HG02759 (cell line): Measurements from ENCODE around the gene HIGD1B.
"Not testable (repeated sequence)": the region's sequence is repeated elsewhere in the genome, so short reads cannot be mapped to it uniquely, and the experiment has no call there.

Experiments used
- ATAC-seq: cut with Tn5 transposase; IDR thresholded peaks from one replicate; pipeline ENCODE4 v1.9.1; 2021; ENCODE audit warnings: mild to moderate bottlenecking, moderate library complexity; ENCODE audit not compliant: unreplicated experiment

HIGD1B gene

GRCh38 chr17:44847586-44847985 is at the start of gene HIGD1B:
TSS of gene HIGD1B (plus strand) at chr17:44847883. CDS start at chr17:44848153, 270 bp downstream.
- no peak for ATAC-seq

GRCh38 chr17:44798356-44798755 is 49.3 kb upstream of the HIGD1B start:
- no peak for ATAC-seq

- no peak for ATAC-seq
These were observed 45.8 kb upstream of the HIGD1B start for GRCh38 chr17:44801880-44802279.

GRCh38 chr17:44804302-44805089 is 43.2 kb upstream of the HIGD1B start:
- ATAC-seq = no peak

GRCh38 chr17:44807093-44807816 is 40.4 kb upstream of the HIGD1B start:
- no peak for ATAC-seq

- no peak for ATAC-seq
These were observed 39.9 kb upstream of the HIGD1B start for GRCh38 chr17:44807817-44808155.

- no peak for ATAC-seq
These were observed 39.5 kb upstream of the HIGD1B start for GRCh38 chr17:44808156-44808555.

GRCh38 chr17:44808656-44809388 is 38.9 kb upstream of the HIGD1B start:
- not testable (repeated sequence) for ATAC-seq

GRCh38 chr17:44812263-44812662 is 35.4 kb upstream of the HIGD1B start:
- ATAC-seq = no peak

GRCh38 chr17:44818508-44818907 is 29.2 kb upstream of the HIGD1B start:
- not testable (repeated sequence) for ATAC-seq

- no peak for ATAC-seq
These were observed 27.0 kb upstream of the HIGD1B start for GRCh38 chr17:44820631-44821212.

GRCh38 chr17:44825236-44825635 is 22.4 kb upstream of the HIGD1B start:
- not testable (repeated sequence) for ATAC-seq

GRCh38 chr17:44826123-44826790 is 21.4 kb upstream of the HIGD1B start:
- ATAC-seq = no peak

GRCh38 chr17:44827863-44828262 is 19.8 kb upstream of the HIGD1B start:
- ATAC-seq = no peak

GRCh38 chr17:44828919-44829522 is 18.7 kb upstream of the HIGD1B start:
- ATAC-seq = no peak

- ATAC-seq = no peak
These were observed 17.9 kb upstream of the HIGD1B start, which contains the start of gene GJC1 for GRCh38 chr17:44829523-44830358. TSS of gene GJC1 (minus strand) at chr17:44830287. CDS start at chr17:44805817, 24,470 bp downstream.

GRCh38 chr17:44830359-44831288 is 17.1 kb upstream of the HIGD1B start:
- no peak for ATAC-seq

GRCh38 chr17:44831371-44831770 is 16.3 kb upstream of the HIGD1B start:
- no peak for ATAC-seq
